ENCODE measurements around the gene MTMR3.

- TF ChIP-seq, protein P1, sequence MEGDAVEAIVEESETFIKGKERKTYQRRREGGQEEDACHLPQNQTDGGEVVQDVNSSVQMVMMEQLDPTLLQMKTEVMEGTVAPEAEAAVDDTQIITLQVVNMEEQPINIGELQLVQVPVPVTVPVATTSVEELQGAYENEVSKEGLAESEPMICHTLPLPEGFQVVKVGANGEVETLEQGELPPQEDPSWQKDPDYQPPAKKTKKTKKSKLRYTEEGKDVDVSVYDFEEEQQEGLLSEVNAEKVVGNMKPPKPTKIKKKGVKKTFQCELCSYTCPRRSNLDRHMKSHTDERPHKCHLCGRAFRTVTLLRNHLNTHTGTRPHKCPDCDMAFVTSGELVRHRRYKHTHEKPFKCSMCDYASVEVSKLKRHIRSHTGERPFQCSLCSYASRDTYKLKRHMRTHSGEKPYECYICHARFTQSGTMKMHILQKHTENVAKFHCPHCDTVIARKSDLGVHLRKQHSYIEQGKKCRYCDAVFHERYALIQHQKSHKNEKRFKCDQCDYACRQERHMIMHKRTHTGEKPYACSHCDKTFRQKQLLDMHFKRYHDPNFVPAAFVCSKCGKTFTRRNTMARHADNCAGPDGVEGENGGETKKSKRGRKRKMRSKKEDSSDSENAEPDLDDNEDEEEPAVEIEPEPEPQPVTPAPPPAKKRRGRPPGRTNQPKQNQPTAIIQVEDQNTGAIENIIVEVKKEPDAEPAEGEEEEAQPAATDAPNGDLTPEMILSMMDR (IDR thresholded peaks at IDR 0.05; ENCODE audit: low read depth, low read length, poor library complexity, severe bottlenecking), result no peak
- no peak for TF ChIP-seq EZH2phosphoT487 (IDR thresholded peaks at IDR 0.05; ENCODE audit: borderline replicate concordance, low read length)
These were observed 191.2 kb downstream of the MTMR3 start for GRCh38 chr22:30074147-30074546.

Data from DOHH2 (cell line).